Measurements from ENCODE around the gene KCNK5. TPM values are rescaled to one million over a fixed set of nuclear protein-coding genes. Genes with fewer than 3 reads are reported as not detected.

KCNK5 gene
- polyA plus RNA-seq, 2 of the 4 experiments (the other 2 are of a cell fraction), result 1.5 to 2.3 TPM

GRCh38 chr6:39170389-39170788 is 58.9 kb downstream of the KCNK5 start:
- CTCF ChIA-PET, result interaction anchor here (1.0 to 9.5 kb wide), 4 partner anchors 19 to 298 kb away, joined by 3 to 171 read pairs (median 9); no protein-coding TSS in a partner anchor
- POLR2A ChIA-PET, result no interaction called here
- no peak for ATAC-seq
- FAIRE-seq, result no peak
- Histone ChIP-seq H3K9me3 (peaks cover 18% of the 10 kb centered on the region; the same call in 2 of the 3 replicates), H3K4me1 (peaks cover 9% of the 10 kb centered on the region; the same call in 2 of the 3 replicates), H3K27ac (no peak overlapping the region), H3K4me3 (no peak overlapping the region), H3K4me2 (no peak overlapping the region)
- no peak for TF ChIP-seq MYC (IDR thresholded peaks at IDR 0.05; ENCODE audit: borderline replicate concordance, low read length)
- TF ChIP-seq TP53 (CRISPR knock-in tag; IDR thresholded peaks at IDR 0.05), result no peak
- no peak for TF ChIP-seq FOSB (CRISPR knock-in tag; IDR thresholded peaks at IDR 0.05)
- no peak for TF ChIP-seq CEBPB (IDR thresholded peaks at IDR 0.05)
- TF ChIP-seq HOXB13 (CRISPR knock-in tag; IDR thresholded peaks at IDR 0.05; ENCODE audit: low read depth), result no peak
- no peak for TF ChIP-seq FOSL2 (IDR thresholded peaks at IDR 0.05)
- TF ChIP-seq FOSL2 (CRISPR knock-in tag; IDR thresholded peaks at IDR 0.05), result no peak
- TF ChIP-seq EHF (CRISPR knock-in tag; IDR thresholded peaks at IDR 0.05), result no peak
- no peak for TF ChIP-seq EHMT2 (IDR thresholded peaks at IDR 0.05; ENCODE audit: low read depth)
- no peak for TF ChIP-seq PHF8 (IDR thresholded peaks at IDR 0.05; ENCODE audit: borderline replicate concordance, low read depth)
- no peak for TF ChIP-seq BCL3 (IDR thresholded peaks at IDR 0.05)
- no peak for TF ChIP-seq REST (IDR thresholded peaks at IDR 0.05)
- no peak for TF ChIP-seq GATA3 (IDR thresholded peaks at IDR 0.05; ENCODE audit: borderline replicate concordance)
- DNase-seq (ENCODE audit: low read depth in 1 of 2, low spot score in 1 of 2), result no peak

- H3K9me3 ChIP-seq, result peaks cover 18% of the 10 kb centered on the region; the same call in 2 of the 3 replicates
- H3K4me1 ChIP-seq, result peaks cover 9% of the 10 kb centered on the region; the same call in 2 of the 3 replicates
- H3K4me2 ChIP-seq, result no peak overlapping the region
- ChIA-PET CTCF (interaction anchor here (1.0 to 9.5 kb wide), 8 partner anchors 22 to 298 kb away, joined by 3 to 171 read pairs (median 3); partner anchors contain the start of gene KCNK17), POLR2A (no interaction called here)
- FAIRE-seq (no peak), DNase-seq (ENCODE audit: low read depth in 1 of 2, low spot score in 1 of 2) (no peak), ATAC-seq (no peak)
- no peak overlapping the region for H3K27ac ChIP-seq
- 66% methylated on average over 8 of the region's 14 CpGs for WGBS (ENCODE audit: missing lambda C conversion rate)
- H3K4me3 ChIP-seq, result no peak overlapping the region
- no peak for TF ChIP-seq JUN (IDR thresholded peaks at IDR 0.05)
- TF ChIP-seq MAZ (IDR thresholded peaks at IDR 0.05; ENCODE audit: borderline replicate concordance, low read depth, low read length), result no peak
- TF ChIP-seq PHF8 (IDR thresholded peaks at IDR 0.05; ENCODE audit: borderline replicate concordance, low read depth), result no peak
- no peak for TF ChIP-seq NPAS2 (CRISPR knock-in tag; IDR thresholded peaks at IDR 0.05; ENCODE audit: borderline replicate concordance)
- no peak for TF ChIP-seq ELK1 (IDR thresholded peaks at IDR 0.05; ENCODE audit: low read depth, low read length)
- no peak for TF ChIP-seq HOXB5 (CRISPR knock-in tag; IDR thresholded peaks at IDR 0.05)
- TF ChIP-seq E2F6 (IDR thresholded peaks at IDR 0.05; ENCODE audit: borderline replicate concordance, low read depth), result no peak
- no peak for TF ChIP-seq SMC3 (IDR thresholded peaks at IDR 0.05)
- no peak for TF ChIP-seq BCL3 (IDR thresholded peaks at IDR 0.05)
- no peak for TF ChIP-seq REST (IDR thresholded peaks at IDR 0.05)
- TF ChIP-seq MAFK (IDR thresholded peaks at IDR 0.05; ENCODE audit: partially characterized antibody), result no peak
- TF ChIP-seq FOSB (CRISPR knock-in tag; IDR thresholded peaks at IDR 0.05), result no peak
These were observed 59.6 kb downstream of the KCNK5 start for GRCh38 chr6:39169448-39170344.
